Mesendoderm (in vitro differentiated cells): ENCODE measurements around the gene MTMR2.

Source experiments
- DNase-seq: peaks from one replicate; pipeline ENCODE4 v3.0.0; 2013
- H2AK5ac ChIP-seq: 2 replicates; pipeline ENCODE4 v1.6.1; 2013; ENCODE audit warnings: low read length, inconsistent platforms
- H2BK120ac ChIP-seq: 2 replicates; pipeline ENCODE4 v1.6.1; 2013; ENCODE audit warnings: low read depth, mild to moderate bottlenecking, low read length, moderate library complexity, mixed read lengths
- H2BK15ac ChIP-seq: replicated peaks from 2 replicates; pipeline ENCODE4 v1.6.1; 2013; ENCODE audit warnings: low read depth, mild to moderate bottlenecking, moderate library complexity
- H2BK5ac ChIP-seq: 2 replicates; pipeline ENCODE4 v1.6.1; 2013; ENCODE audit warnings: low read length, inconsistent platforms
- H3K18ac ChIP-seq: 2 replicates; pipeline ENCODE4 v1.6.1; 2013; ENCODE audit warnings: mild to moderate bottlenecking, low read length, mixed read lengths
- H3K23ac ChIP-seq: one replicate; pipeline ENCODE4 v1.6.1; 2013; ENCODE audit warnings: low read length
- H3K27ac ChIP-seq: 2 replicates; pipeline ENCODE4 v1.5.1; 2013; ENCODE audit warnings: low read depth, mild to moderate bottlenecking, inconsistent platforms, low read length, moderate library complexity
- H3K27me3 ChIP-seq: 2 replicates; pipeline ENCODE4 v1.6.1; 2013; ENCODE audit warnings: low read length, control low read depth, mild to moderate bottlenecking, inconsistent platforms; ENCODE audit not compliant: insufficient read depth, poor library complexity
- H3K36me3 ChIP-seq: 2 replicates; pipeline ENCODE4 v1.6.1; 2013; ENCODE audit warnings: low read length, inconsistent platforms; ENCODE audit not compliant: control insufficient read depth, insufficient read depth
- H3K4ac ChIP-seq: one replicate; pipeline ENCODE4 v1.6.1; 2013; ENCODE audit warnings: low read depth, mild to moderate bottlenecking, low read length, moderate library complexity
- H3K4me1 ChIP-seq: 2 replicates; pipeline ENCODE4 v1.6.1; 2013; ENCODE audit warnings: low read depth, low read length, inconsistent platforms; ENCODE audit not compliant: control insufficient read depth
- H3K4me2 ChIP-seq: 2 replicates; pipeline ENCODE4 v1.6.1; 2013; ENCODE audit warnings: low read length
- H3K4me3 ChIP-seq: 2 replicates; pipeline ENCODE4 v1.5.1; 2013; ENCODE audit warnings: mild to moderate bottlenecking, low read length
- H3K56ac ChIP-seq: one replicate; pipeline ENCODE4 v1.6.1; 2013; ENCODE audit warnings: low read length
- H3K79me1 ChIP-seq: 2 replicates; pipeline ENCODE4 v1.6.1; 2013; ENCODE audit warnings: low read length, inconsistent platforms
- H3K79me2 ChIP-seq: 2 replicates; pipeline ENCODE4 v1.6.1; 2013; ENCODE audit warnings: mild to moderate bottlenecking, low read length; ENCODE audit not compliant: control insufficient read depth, insufficient read depth
- H3K9ac ChIP-seq: 2 replicates; pipeline ENCODE4 v1.6.1; 2013; ENCODE audit warnings: low read length, inconsistent platforms
- H4K5ac ChIP-seq: one replicate; pipeline ENCODE4 v1.6.1; 2013; ENCODE audit warnings: low read length
- H4K8ac ChIP-seq: one replicate; pipeline ENCODE4 v1.6.1; 2013; ENCODE audit warnings: low read depth, mild to moderate bottlenecking, control low read depth, low read length, moderate library complexity
- WGBS: extraction: QIAGEN DNeasy Blood & Tissue Kit; methylation state at CpG from one replicate; pipeline ENCODE4 v1.1.7; 2013; ENCODE audit warnings: low lambda C conversion rate, missing lambda C conversion rate; ENCODE audit not compliant: insufficient coverage; ENCODE audit errors: extremely low coverage; 5-methylcytosine and 5-hydroxymethylcytosine counted together

Gene MTMR2

DNA sequence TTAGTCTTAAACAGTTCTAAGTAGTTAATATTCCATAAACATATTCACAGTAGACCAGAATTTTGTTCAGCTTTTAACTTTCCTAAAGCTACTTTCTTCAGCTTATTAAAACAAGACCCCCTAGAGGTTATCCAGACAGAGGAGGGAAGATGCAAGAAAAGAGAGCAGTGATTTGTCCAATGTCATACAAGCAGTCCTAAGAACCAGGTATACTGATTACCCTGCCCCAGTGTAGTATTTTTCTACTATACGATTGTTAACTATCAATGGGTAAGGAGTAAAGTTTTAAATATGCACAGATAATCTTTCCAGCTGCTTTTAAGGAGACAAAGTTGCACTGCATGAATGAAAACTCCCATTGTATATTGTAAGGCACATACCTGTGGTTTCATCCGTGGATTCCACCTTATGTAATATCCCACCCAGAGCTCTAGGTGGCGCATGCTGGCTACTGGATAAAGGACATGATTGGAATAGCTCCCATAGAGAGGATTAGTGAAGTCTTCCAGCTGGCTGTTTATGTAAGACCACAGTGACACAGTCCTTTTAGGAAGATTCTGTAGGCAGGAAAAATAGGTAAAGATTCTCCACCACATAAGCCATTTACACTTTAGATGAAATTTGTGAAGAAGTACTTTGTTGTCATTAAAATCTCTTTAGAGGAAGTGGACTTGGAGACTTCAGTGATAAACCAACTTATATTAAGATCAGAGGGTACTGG, 88.0 kb downstream of the MTMR2 start:
- Histone ChIP-seq H3K56ac (no peak overlapping the region), H3K4me3 (no peak overlapping the region), H3K79me1 (no peaks in the 10 kb centered on the region), H2AK5ac (no peak overlapping the region), H3K36me3 (peaks cover 3% of the 10 kb centered on the region), H4K5ac (no peak overlapping the region), H3K79me2 (no peaks in the 10 kb centered on the region), H3K18ac (no peak overlapping the region), H3K4ac (no peak overlapping the region), H2BK15ac (no peak overlapping the region), H3K4me2 (no peak overlapping the region), H4K8ac (no peak overlapping the region), H3K27ac (no peak overlapping the region), H3K23ac (no peak overlapping the region), H3K27me3 (no peaks in the 10 kb centered on the region), H2BK5ac (no peak overlapping the region), H3K4me1 (no peaks in the 10 kb centered on the region), H3K9ac (no peak overlapping the region), H2BK120ac (no peak overlapping the region)
- WGBS, result no CpG with 5 or more reads among the region's 3 CpGs
- peak; percentile 90 for DNase-seq

GRCh38 chr11:95835351-95835750, 88.6 kb downstream of the MTMR2 start:
- Histone ChIP-seq H2BK120ac (no peak overlapping the region), H3K4me1 (no peaks in the 10 kb centered on the region), H3K9ac (no peak overlapping the region), H3K27me3 (no peaks in the 10 kb centered on the region), H4K8ac (no peak overlapping the region), H3K36me3 (peaks cover 3% of the 10 kb centered on the region), H3K4ac (no peak overlapping the region), H3K23ac (no peak overlapping the region), H3K27ac (no peak overlapping the region), H2AK5ac (no peak overlapping the region), H3K79me2 (no peaks in the 10 kb centered on the region), H4K5ac (no peak overlapping the region), H3K4me3 (no peak overlapping the region), H3K79me1 (no peaks in the 10 kb centered on the region), H3K4me2 (no peak overlapping the region), H3K56ac (no peak overlapping the region), H3K18ac (no peak overlapping the region), H2BK15ac (no peak overlapping the region), H2BK5ac (no peak overlapping the region)
- no peak for DNase-seq
- no CpG with 5 or more reads among the region's 3 CpGs for WGBS

DNA sequence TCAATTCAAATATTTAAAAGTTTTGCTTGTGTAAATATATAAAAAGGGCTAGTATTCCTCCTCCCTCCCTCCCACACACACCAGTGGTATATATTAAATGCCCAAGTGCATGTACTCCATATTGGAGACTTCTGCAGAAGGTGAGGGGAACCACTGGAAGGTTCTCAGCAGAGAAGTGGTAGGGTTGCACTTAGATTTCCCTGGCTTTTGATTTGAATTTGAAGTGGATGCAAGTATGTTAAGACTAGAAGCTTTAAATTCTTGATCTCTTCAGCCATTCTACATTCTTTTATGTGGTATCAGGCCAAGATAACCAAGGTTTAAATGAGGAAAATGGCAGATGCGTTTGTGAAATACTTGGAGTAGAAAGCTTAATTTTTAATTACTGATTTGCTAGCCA, 90.5 kb downstream of the MTMR2 start:
- no peak overlapping the region for H2BK15ac ChIP-seq
- no peaks in the 10 kb centered on the region for H3K27me3 ChIP-seq
- H3K27ac ChIP-seq, result no peak overlapping the region
- H3K79me2 ChIP-seq, result no peaks in the 10 kb centered on the region
- no peak overlapping the region for H3K4ac ChIP-seq
- peaks cover 3% of the 10 kb centered on the region for H3K36me3 ChIP-seq
- no peak overlapping the region for H2BK120ac ChIP-seq
- no peak overlapping the region for H2AK5ac ChIP-seq
- no peak overlapping the region for H4K5ac ChIP-seq
- H3K79me1 ChIP-seq, result no peaks in the 10 kb centered on the region
- no peak for DNase-seq
- H2BK5ac ChIP-seq, result no peak overlapping the region
- WGBS, result no CpG with 5 or more reads among the region's 1 CpG
- no peak overlapping the region for H4K8ac ChIP-seq
- H3K4me1 ChIP-seq, result no peaks in the 10 kb centered on the region
- no peak overlapping the region for H3K9ac ChIP-seq
- H3K4me2 ChIP-seq, result no peak overlapping the region
- H3K23ac ChIP-seq, result no peak overlapping the region
- no peak overlapping the region for H3K18ac ChIP-seq
- H3K56ac ChIP-seq, result no peak overlapping the region
- no peak overlapping the region for H3K4me3 ChIP-seq

DNA sequence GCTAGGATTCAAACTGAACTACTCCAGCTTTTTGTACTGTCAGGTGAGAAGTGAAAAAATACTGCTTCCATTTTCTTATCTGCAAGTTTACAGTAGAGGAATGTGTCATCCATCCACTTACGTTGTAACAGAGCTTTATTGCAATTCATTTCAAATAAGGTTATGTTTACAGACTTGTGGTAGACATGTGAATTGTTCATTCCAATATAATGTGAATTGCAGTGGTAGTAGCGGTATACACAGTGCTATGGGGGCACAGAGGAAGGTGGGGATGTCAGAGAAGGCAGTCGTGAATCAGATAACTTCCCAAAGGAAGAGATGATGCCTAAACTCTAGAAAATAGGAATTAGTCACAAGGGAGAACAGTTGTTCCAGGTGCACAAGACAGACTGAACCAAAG, 91.1 kb downstream of the MTMR2 start:
- Histone ChIP-seq H3K27me3 (no peaks in the 10 kb centered on the region), H3K56ac (no peak overlapping the region), H3K4me2 (no peak overlapping the region), H2BK120ac (no peak overlapping the region), H3K23ac (no peak overlapping the region), H3K18ac (no peak overlapping the region), H3K4ac (no peak overlapping the region), H2AK5ac (no peak overlapping the region), H2BK15ac (no peak overlapping the region), H3K79me2 (no peaks in the 10 kb centered on the region), H3K4me1 (no peaks in the 10 kb centered on the region), H4K5ac (no peak overlapping the region), H3K9ac (no peak overlapping the region), H3K4me3 (no peak overlapping the region), H3K27ac (no peak overlapping the region), H2BK5ac (no peak overlapping the region), H4K8ac (no peak overlapping the region), H3K36me3 (peaks cover 3% of the 10 kb centered on the region), H3K79me1 (no peaks in the 10 kb centered on the region)
- DNase-seq, result no peak
- no CpG with 5 or more reads among the region's 3 CpGs for WGBS

GRCh38 chr11:95831198-95831883, 92.6 kb downstream of the MTMR2 start:
- H3K4me3 ChIP-seq, result no peak overlapping the region
- H3K18ac ChIP-seq, result no peak overlapping the region
- H3K27ac ChIP-seq, result no peak overlapping the region
- no peak overlapping the region for H4K8ac ChIP-seq
- H2BK5ac ChIP-seq, result no peak overlapping the region
- no peak overlapping the region for H2AK5ac ChIP-seq
- no peak overlapping the region for H4K5ac ChIP-seq
- DNase-seq, result peak; percentile 31
- H2BK120ac ChIP-seq, result no peak overlapping the region
- no peak overlapping the region for H2BK15ac ChIP-seq
- H3K4me1 ChIP-seq, result no peaks in the 10 kb centered on the region
- H3K4ac ChIP-seq, result no peak overlapping the region
- no peak overlapping the region for H3K56ac ChIP-seq
- peaks cover 4% of the 10 kb centered on the region for H3K36me3 ChIP-seq
- H3K79me2 ChIP-seq, result no peaks in the 10 kb centered on the region
- no peaks in the 10 kb centered on the region for H3K79me1 ChIP-seq
- H3K4me2 ChIP-seq, result no peak overlapping the region
- H3K23ac ChIP-seq, result no peak overlapping the region
- H3K27me3 ChIP-seq, result no peaks in the 10 kb centered on the region
- H3K9ac ChIP-seq, result no peak overlapping the region
- WGBS, result no CpG with 5 or more reads among the region's 2 CpGs
